Activated CD4-positive, alpha-beta memory T cell treated with anti-CD3 and anti-CD28 coated beads, Interleukin-2, amount 10 ng/mL, durations not matched to agents 7 days and 5 days (primary cell): ENCODE results near the gene PRIM2. TPM values are rescaled to one million over a fixed set of nuclear protein-coding genes. Genes with fewer than 3 reads are reported as not detected.
"Not testable (repeated sequence)": the region's sequence is repeated elsewhere in the genome, so short reads cannot be mapped to it uniquely, and the experiment has no call there.

Experiments
- CTCF ChIA-PET: fragments of 350-600 bp; sonication (Branson Sonifier 250); formaldehyde crosslinking; loops from one replicate; lab custom pipeline; 2021; ENCODE audit warnings: antibody characterized with exemption, inconsistent platforms; lab: Charles Lee
- POLR2A ChIA-PET: fragments of 350-600 bp; sonication (Branson Sonifier 250); formaldehyde crosslinking; loops from one replicate; lab custom pipeline; 2021; ENCODE audit warnings: antibody characterized with exemption; lab: Charles Lee
- DNase-seq: peaks from one replicate; pipeline ENCODE4 v3.0.0-alpha.2; 2020
- H3K27ac Mint-ChIP-seq: one replicate; pipeline ENCODE4 v1.8.0; 2021; ENCODE audit warnings: mild to moderate bottlenecking, mixed read lengths
- H3K27me3 Mint-ChIP-seq: one replicate; pipeline ENCODE4 v1.8.0; 2021; ENCODE audit warnings: mixed read lengths
- H3K36me3 Mint-ChIP-seq: one replicate; pipeline ENCODE4 v1.8.0; 2021; ENCODE audit warnings: low read depth, mixed read lengths
- H3K4me1 Mint-ChIP-seq: one replicate; pipeline ENCODE4 v1.8.0; 2021; ENCODE audit warnings: mixed read lengths
- H3K4me3 Mint-ChIP-seq: one replicate; pipeline ENCODE4 v1.8.0; 2021; ENCODE audit warnings: mild to moderate bottlenecking, mixed read lengths
- H3K9me3 Mint-ChIP-seq: one replicate; pipeline ENCODE4 v1.8.0; 2021; ENCODE audit warnings: mixed read lengths
- total RNA-seq, 2 experiments: library from RNA; stranded (reverse); gene quantifications; one replicate each; pipeline ENCODE4 v1.2.3, GENCODE V29; 2021

PRIM2 gene
- total RNA-seq, 2 experiments from 2014 or later = 32.3 to 34.0 TPM

GRCh38 chr6:57421503-57421902 is 104.1 kb downstream of the PRIM2 start:
- no peaks in the 10 kb centered on the region for H3K4me1 Mint-ChIP-seq
- H3K4me3 Mint-ChIP-seq = no peak overlapping the region
- CTCF ChIA-PET = no interaction called here
- POLR2A ChIA-PET = no interaction called here
- no peak for DNase-seq
- H3K36me3 Mint-ChIP-seq = peaks cover 24% of the 10 kb centered on the region
- H3K27me3 Mint-ChIP-seq = no peaks in the 10 kb centered on the region
- peaks cover 2% of the 10 kb centered on the region for H3K9me3 Mint-ChIP-seq
- no peak overlapping the region for H3K27ac Mint-ChIP-seq

GRCh38 chr6:57423468-57423867 is 106.0 kb downstream of the PRIM2 start:
- peaks cover 20% of the 10 kb centered on the region for H3K36me3 Mint-ChIP-seq
- no peak overlapping the region for H3K27ac Mint-ChIP-seq
- H3K4me3 Mint-ChIP-seq = no peak overlapping the region
- H3K27me3 Mint-ChIP-seq = no peaks in the 10 kb centered on the region
- CTCF ChIA-PET = no interaction called here
- H3K9me3 Mint-ChIP-seq = no peaks in the 10 kb centered on the region
- DNase-seq = no peak
- POLR2A ChIA-PET = no interaction called here
- H3K4me1 Mint-ChIP-seq = no peaks in the 10 kb centered on the region

GRCh38 chr6:57431742-57432141 is 114.3 kb downstream of the PRIM2 start:
- CTCF ChIA-PET, H3K9me3 Mint-ChIP-seq, DNase-seq, H3K4me3 Mint-ChIP-seq, H3K27me3 Mint-ChIP-seq, POLR2A ChIA-PET: not testable (repeated sequence)
- peaks cover 21% of the 10 kb centered on the region for H3K36me3 Mint-ChIP-seq
- H3K27ac Mint-ChIP-seq = peak overlapping the region; percentile 17
- peaks cover 20% of the 10 kb centered on the region for H3K4me1 Mint-ChIP-seq

GRCh38 chr6:57432157-57432556 is 114.7 kb downstream of the PRIM2 start:
- Mint-ChIP-seq H3K4me3 (no peak overlapping the region), H3K27ac (peak overlapping the region; percentile 17), H3K27me3 (no peaks in the 10 kb centered on the region), H3K4me1 (peaks cover 20% of the 10 kb centered on the region), H3K9me3 (no peaks in the 10 kb centered on the region), H3K36me3 (peaks cover 21% of the 10 kb centered on the region)
- CTCF ChIA-PET = no interaction called here
- DNase-seq = no peak
- POLR2A ChIA-PET = no interaction called here

GRCh38 chr6:57432919-57433684 is 115.7 kb downstream of the PRIM2 start:
- no peak overlapping the region for H3K27ac Mint-ChIP-seq
- peaks cover 20% of the 10 kb centered on the region for H3K4me1 Mint-ChIP-seq
- DNase-seq = no peak
- ChIA-PET CTCF (no interaction called here), POLR2A (no interaction called here)
- H3K4me3 Mint-ChIP-seq = no peak overlapping the region
- no peaks in the 10 kb centered on the region for H3K27me3 Mint-ChIP-seq
- no peaks in the 10 kb centered on the region for H3K9me3 Mint-ChIP-seq
- H3K36me3 Mint-ChIP-seq = peaks cover 21% of the 10 kb centered on the region

GRCh38 chr6:57433790-57434189 is 116.4 kb downstream of the PRIM2 start:
- CTCF ChIA-PET, DNase-seq, POLR2A ChIA-PET, H3K27me3 Mint-ChIP-seq, H3K9me3 Mint-ChIP-seq, H3K27ac Mint-ChIP-seq, H3K4me3 Mint-ChIP-seq: not testable (repeated sequence)
- Mint-ChIP-seq H3K36me3 (peaks cover 21% of the 10 kb centered on the region), H3K4me1 (peaks cover 20% of the 10 kb centered on the region)

- ChIA-PET CTCF (no interaction called here), POLR2A (no interaction called here)
- H3K4me1 Mint-ChIP-seq = peaks cover 18% of the 10 kb centered on the region
- H3K27me3 Mint-ChIP-seq = no peaks in the 10 kb centered on the region
- H3K27ac Mint-ChIP-seq = no peak overlapping the region
- DNase-seq = no peak
- H3K4me3 Mint-ChIP-seq = no peak overlapping the region
- H3K9me3 Mint-ChIP-seq = no peaks in the 10 kb centered on the region
- H3K36me3 Mint-ChIP-seq = peaks cover 19% of the 10 kb centered on the region
Observed at GRCh38 chr6:57434944-57435343, 117.5 kb downstream of the PRIM2 start.

- Mint-ChIP-seq H3K9me3 (no peaks in the 10 kb centered on the region), H3K4me1 (peaks cover 17% of the 10 kb centered on the region), H3K27me3 (no peaks in the 10 kb centered on the region), H3K36me3 (peaks cover 17% of the 10 kb centered on the region), H3K27ac (no peak overlapping the region), H3K4me3 (no peak overlapping the region)
- POLR2A ChIA-PET = no interaction called here
- no peak for DNase-seq
- CTCF ChIA-PET = no interaction called here
Observed at GRCh38 chr6:57435475-57436160, 118.2 kb downstream of the PRIM2 start.

- DNase-seq, H3K36me3 Mint-ChIP-seq, POLR2A ChIA-PET, H3K4me3 Mint-ChIP-seq, H3K27me3 Mint-ChIP-seq, CTCF ChIA-PET, H3K9me3 Mint-ChIP-seq, H3K27ac Mint-ChIP-seq: not testable (repeated sequence)
- H3K4me1 Mint-ChIP-seq = peaks cover 12% of the 10 kb centered on the region
Observed at GRCh38 chr6:57440735-57441134, 123.3 kb downstream of the PRIM2 start.

GRCh38 chr6:57442133-57442532 is 124.7 kb downstream of the PRIM2 start:
- H3K9me3 Mint-ChIP-seq, POLR2A ChIA-PET, DNase-seq, H3K36me3 Mint-ChIP-seq, CTCF ChIA-PET, H3K4me3 Mint-ChIP-seq, H3K27me3 Mint-ChIP-seq, H3K27ac Mint-ChIP-seq: not testable (repeated sequence)
- H3K4me1 Mint-ChIP-seq = peaks cover 15% of the 10 kb centered on the region

GRCh38 chr6:57443181-57443580 is 125.8 kb downstream of the PRIM2 start:
- H3K9me3 Mint-ChIP-seq, H3K4me3 Mint-ChIP-seq, DNase-seq, POLR2A ChIA-PET, H3K27me3 Mint-ChIP-seq, CTCF ChIA-PET, H3K27ac Mint-ChIP-seq, H3K36me3 Mint-ChIP-seq: not testable (repeated sequence)
- peaks cover 15% of the 10 kb centered on the region for H3K4me1 Mint-ChIP-seq

- H3K4me3 Mint-ChIP-seq, POLR2A ChIA-PET, H3K36me3 Mint-ChIP-seq, DNase-seq, H3K9me3 Mint-ChIP-seq, H3K27me3 Mint-ChIP-seq, CTCF ChIA-PET: not testable (repeated sequence)
- peaks cover 15% of the 10 kb centered on the region for H3K4me1 Mint-ChIP-seq
- peak overlapping the region; percentile 40 for H3K27ac Mint-ChIP-seq
Observed at GRCh38 chr6:57444787-57445186, 127.4 kb downstream of the PRIM2 start.

GRCh38 chr6:57445379-57445778 is 127.9 kb downstream of the PRIM2 start:
- POLR2A ChIA-PET, DNase-seq: not testable (repeated sequence)

More at GRCh38 chr6:57445379-57445778, 127.9 kb downstream of the PRIM2 start:
- H3K27me3 Mint-ChIP-seq, H3K36me3 Mint-ChIP-seq, H3K9me3 Mint-ChIP-seq, CTCF ChIA-PET, H3K4me3 Mint-ChIP-seq: not testable (repeated sequence)
- H3K4me1 Mint-ChIP-seq = peaks cover 15% of the 10 kb centered on the region
- peak overlapping the region; percentile 40 for H3K27ac Mint-ChIP-seq
